GM12891 (cell line): ENCODE measurements around the gene SLC37A1.

ENCODE experiments used
- PAX5 ChIP-seq: IDR thresholded peaks from 2 replicates; pipeline ENCODE4 v1.6.1; 2011; ENCODE audit warnings: low read length, moderate library complexity, mild to moderate bottlenecking; ENCODE audit not compliant: insufficient read depth, severe bottlenecking
- POLR2A ChIP-seq: IDR thresholded peaks from 2 replicates; pipeline ENCODE4 v1.6.1; 2011; ENCODE audit warnings: low read depth, low read length, control low read depth
- POLR2AphosphoS5 ChIP-seq: IDR thresholded peaks from 2 replicates; pipeline ENCODE4 v1.6.1; 2011; ENCODE audit warnings: low read depth, low read length, control low read depth
- POU2F2 ChIP-seq: IDR thresholded peaks from 2 replicates; pipeline ENCODE4 v1.6.1; 2011; ENCODE audit warnings: low read depth, mild to moderate bottlenecking, control low read depth, low read length, moderate library complexity
- SPI1 ChIP-seq: IDR thresholded peaks from 2 replicates; pipeline ENCODE4 v1.6.1; 2011; ENCODE audit warnings: low read depth, low read length, control low read depth
- TAF1 ChIP-seq: IDR thresholded peaks from 2 replicates; pipeline ENCODE4 v1.6.1; 2011; ENCODE audit warnings: low read depth, low read length, control low read depth

DNA sequence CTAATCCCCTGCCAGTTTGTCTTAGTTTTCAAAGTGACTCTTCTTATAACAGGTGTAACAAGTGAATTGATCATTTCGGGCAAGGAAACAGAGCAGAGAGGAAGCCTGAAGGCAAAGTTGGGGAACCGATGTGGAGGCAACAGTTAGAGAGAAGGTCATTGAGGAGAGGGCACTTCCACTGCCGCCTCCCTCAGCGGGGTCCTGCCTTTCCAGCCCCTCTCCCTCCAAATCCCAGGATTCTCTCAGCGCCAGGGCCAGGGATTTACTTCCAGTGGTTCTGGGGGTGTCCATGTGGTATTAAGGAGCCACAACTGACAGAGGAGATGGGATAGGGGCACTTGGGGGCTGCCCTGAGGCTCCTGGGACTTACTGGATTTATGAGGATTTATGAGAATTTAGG, 100.1 kb downstream of the SLC37A1 start:
- TF ChIP-seq SPI1 (no peak), POLR2AphosphoS5 (no peak), POU2F2 (no peak), POLR2A (no peak), PAX5 (no peak), TAF1 (no peak)
